ENCODE results near the gene BCL10.
"Not testable (repeated sequence)": the region's sequence is repeated elsewhere in the genome, so short reads cannot be mapped to it uniquely, and the experiment has no call there.

Gene BCL10

DNA sequence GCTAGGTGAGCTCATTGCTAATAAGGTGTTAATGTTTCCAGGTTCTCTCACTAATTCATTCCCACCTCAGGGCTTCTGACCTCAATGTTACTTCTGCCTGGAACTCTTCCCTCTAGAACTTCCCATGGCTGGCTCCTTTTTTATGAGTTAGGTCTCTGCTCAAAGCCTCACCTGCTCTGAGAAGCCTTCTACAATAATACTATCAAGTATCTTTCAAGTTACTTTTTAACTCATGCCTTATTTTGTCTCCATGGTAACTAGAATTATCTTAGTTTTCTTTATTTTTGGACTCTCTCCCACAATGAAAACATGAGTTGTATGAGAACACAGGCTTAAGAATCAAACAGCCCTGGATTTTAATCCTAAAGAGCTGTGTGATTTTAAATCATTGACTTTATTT is 13.4 kb downstream of the BCL10 start:
- no peak for DNase-seq

GRCh38 chr1:85259912-85260274 is 16.5 kb downstream of the BCL10 start:
- DNase-seq = no peak

DNA sequence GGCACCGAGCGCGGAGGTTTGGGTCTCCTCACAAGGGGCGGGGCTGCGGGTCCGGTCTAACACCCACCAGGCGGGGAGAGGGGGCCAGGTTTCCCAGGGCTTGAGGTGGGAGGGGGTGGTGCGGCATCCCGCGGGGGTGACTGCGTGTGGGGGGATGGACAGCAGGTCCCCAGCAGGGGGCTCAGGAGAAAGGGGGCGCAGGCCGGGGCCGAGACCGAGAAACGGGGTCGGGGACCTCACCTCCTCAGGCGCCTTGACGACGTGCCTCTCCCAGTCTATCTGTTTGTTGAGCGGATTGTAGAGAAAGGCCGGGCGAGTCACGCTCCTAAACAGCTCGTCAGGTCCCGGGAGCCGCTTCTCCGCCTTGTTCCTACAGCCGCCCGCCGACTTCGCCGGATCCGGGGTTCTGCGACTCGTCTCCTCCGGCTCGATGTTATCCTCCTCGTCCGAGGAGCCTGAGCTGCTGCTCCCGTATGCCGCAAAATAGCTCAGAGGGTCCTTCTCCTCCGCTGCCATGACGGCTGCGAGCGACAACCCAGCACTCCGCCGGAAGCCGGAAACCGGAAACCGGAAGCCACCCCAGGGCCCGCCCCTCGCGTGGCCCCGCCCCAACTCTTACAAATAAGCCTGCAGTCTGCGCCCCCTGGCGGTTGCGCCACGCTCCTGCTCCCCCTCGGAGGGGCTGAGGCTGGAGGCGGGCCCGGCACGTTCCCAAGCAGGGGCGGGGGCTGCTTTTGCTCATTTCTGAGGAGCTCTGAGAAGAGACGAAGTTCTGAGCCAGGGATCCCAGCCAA is 17.1 kb downstream of the BCL10 start, which contains the start of gene C1orf52:
Gene C1orf52 (minus strand): TSS at position 545 of the 794 bp plus-strand sequence. CDS start 29 bp downstream, at position 516.
- peak; percentile 94 for DNase-seq

DNA sequence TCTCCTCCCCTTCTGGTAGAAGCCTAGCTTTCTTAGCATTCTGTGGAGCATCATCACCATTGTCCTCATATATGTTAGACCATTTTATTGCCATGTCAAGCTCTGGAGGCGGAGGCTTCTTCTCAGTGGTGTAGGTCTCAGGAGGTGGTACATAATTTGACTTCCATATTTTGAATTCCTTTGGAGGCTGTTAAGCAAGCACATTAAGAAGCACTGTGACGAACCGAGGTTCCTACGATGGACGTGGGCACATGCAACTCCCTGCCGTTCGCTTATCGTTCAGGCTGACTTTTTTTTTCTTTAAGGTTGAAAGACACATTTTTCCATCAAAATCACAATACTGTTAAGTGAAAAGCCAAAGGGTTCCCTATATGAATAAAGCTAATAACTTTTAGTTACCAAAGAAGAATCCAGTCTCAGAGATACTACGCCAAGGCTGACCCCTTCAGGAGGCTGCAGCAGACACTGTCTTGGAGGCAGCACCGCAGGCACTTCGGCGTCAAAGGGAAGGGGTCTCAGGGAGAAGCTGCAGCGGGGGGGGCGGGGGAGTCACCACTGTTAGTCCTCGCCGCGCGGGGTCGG is 17.8 kb downstream of the BCL10 start:
- DNase-seq = no peak

GRCh38 chr1:85249042-85249441 is 27.4 kb downstream of the BCL10 start:
- not testable (repeated sequence) for DNase-seq

DNA sequence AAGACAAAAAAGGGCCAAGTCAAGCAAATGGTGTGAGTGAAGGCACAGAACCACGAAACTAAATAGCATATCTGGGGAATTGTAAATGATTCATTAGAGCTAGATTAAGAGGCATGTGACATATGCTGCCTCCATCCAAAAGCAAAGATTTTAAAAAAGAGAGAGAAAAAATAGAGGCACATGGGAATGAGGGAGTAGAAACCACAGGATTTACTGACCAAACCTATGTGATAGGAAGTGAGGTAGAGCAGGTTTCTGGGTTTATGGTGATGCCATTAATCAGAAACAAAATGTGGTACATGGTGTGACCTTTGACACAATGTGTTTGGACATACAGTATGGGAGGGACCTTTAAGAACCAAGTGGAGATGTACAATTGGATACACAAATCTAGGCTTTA is 30.5 kb downstream of the BCL10 start:
- no peak for DNase-seq

DNA sequence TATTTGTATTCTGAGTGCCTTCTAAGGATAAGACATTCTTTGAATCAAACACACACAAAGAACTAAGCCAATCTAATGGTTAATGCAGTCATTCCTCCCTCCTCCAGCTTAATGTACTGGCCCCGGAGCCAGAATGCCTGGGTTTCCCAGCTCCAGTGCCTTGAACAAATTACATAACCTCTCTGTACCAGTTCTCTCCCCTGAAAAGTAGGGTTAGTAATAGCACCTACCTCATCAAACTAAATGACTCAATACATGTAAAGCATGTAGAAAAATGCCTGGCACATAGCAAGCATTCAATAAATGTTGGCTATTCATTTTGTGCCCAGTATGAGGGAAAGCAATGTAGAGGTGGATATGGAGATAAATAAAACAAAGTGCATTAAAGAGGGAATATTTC is 31.0 kb downstream of the BCL10 start:
- no peak for DNase-seq

GRCh38 chr1:85244271-85245061 is 32.0 kb downstream of the BCL10 start:
- no peak for DNase-seq

GRCh38 chr1:85243372-85243771 is 33.1 kb downstream of the BCL10 start:
- no peak for DNase-seq

DNA sequence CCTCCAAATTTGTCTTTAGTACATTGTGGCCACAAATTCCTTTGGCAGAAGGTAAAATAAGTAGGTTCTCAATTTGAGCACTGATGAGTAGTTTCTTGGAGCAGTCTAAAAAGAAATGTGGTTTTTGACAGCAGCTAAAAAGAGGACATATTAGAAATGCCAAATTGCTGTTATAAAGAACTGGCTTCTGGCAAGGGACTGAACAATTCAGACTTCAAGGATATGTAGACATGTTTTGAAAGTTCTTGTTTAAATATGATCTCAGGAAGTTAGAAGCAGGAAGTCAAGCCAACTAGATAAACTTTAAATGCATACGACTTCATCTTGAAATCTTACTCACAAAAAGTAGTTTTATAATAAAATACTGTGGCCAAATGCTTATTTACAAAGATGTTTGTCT is 35.8 kb downstream of the BCL10 start:
- no peak for DNase-seq

GRCh38 chr1:85240174-85240601 is 36.2 kb downstream of the BCL10 start:
- DNase-seq = peak; percentile 25

- no peak for DNase-seq
These were observed 38.8 kb downstream of the BCL10 start for GRCh38 chr1:85237613-85238012.

GRCh38 chr1:85230305-85230977 is 46.0 kb downstream of the BCL10 start:
- peak; percentile 7 for DNase-seq

DNA sequence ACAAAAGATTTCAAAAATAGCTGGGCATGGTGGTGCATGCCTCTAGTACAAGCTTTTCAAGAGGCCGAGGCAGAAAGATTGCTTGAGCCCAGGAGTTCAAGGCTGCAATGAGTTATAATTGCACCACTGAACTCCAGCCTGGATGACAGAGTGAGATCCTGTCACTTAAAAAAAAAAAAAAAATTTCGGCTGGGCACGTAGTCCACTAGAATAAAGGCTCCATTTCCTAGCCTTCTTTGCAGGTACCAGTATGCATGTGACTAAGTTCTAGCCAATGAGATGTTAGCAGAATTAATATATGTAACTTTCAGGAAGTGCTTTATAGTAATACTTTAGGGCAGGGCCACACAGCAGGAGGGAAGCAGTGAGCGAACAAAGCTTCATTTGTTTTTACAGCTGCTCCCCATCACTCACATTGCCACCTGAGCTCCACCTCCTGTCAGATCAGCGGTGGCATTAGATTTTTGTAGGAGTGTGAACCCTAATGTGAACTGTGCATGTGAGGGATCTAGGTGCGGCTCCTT is 46.8 kb downstream of the BCL10 start:
- DNase-seq = no peak

DNA sequence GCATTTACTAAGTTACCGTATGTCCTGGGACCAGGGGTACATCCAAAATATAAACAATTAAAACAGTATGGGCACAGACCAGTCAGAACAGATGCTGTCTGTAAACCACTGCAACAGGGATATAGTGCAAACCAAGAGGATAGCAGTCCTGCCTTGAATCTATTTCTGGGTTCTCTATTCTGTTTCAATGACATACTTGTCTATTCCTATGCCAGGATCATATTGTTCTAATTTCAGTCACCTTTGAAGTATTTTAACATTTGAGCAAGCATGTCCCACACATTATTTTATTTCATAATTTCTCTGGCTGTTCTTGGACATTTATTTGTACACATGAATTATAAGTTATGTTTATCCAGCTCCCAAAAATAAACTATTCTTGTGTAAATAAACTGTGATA is 47.5 kb downstream of the BCL10 start:
- DNase-seq = no peak

GRCh38 chr1:85225624-85226380 is 50.6 kb downstream of the BCL10 start:
- DNase-seq = no peak

GRCh38 chr1:85224734-85225623 is 51.5 kb downstream of the BCL10 start:
- DNase-seq = no peak

GRCh38 chr1:85224295-85224694 is 52.1 kb downstream of the BCL10 start:
- DNase-seq = no peak

- DNase-seq = no peak
These were observed 53.1 kb downstream of the BCL10 start for GRCh38 chr1:85223334-85223733.

DNA sequence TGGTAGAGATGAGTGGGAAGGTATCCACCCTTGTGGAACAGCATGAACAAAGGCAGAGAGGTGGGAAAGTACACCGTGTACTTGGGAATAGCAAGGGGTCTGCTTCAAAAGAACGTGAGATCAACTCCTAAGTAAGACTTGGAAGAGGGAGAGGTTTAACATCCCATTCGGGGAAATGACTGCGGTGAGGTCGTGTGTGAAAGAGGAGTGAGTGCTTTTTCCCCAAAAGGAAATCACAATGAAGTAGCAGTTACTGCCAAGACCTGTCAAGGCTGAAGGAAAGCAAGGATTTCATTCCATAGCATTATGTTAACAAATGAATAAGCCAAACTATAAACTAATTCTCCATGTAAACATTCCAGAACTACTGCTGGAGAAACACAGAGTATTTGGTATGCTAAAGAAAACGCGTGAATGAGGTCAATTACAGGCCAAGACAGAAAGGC is 55.7 kb downstream of the BCL10 start:
- DNase-seq = no peak

Data from CD4-positive, alpha-beta T cell treated with Interleukin-12 subunit alpha and Interleukin-12 subunit beta, for 1 hour (primary cell).